ENCODE measurements around the gene SLC7A9.

GRCh38 chr19:32789429-32789828, 80.1 kb downstream of the SLC7A9 start:
- TF ChIP-seq CTCF (IDR thresholded peaks at IDR 0.05 in 4 of 5, conservative IDR thresholded peaks at IDR 0.05 in 1 of 5) (no peak), POLR2A (IDR thresholded peaks at IDR 0.05) (no peak)

Data from gastrocnemius medialis (tissue), 4 donors.